Calu3 (cell line): ENCODE results near the gene CARM1. TPM values are rescaled to one million over a fixed set of nuclear protein-coding genes. Genes with fewer than 3 reads are reported as not detected.

ENCODE experiments used
- BruUV-seq: library from RNA; stranded (reverse); fragments of 400-500 nt; replicated peaks from 2 replicates; lab custom pipeline; 2021; lab: Mats Ljungman, UMichigan
- CTCF ChIA-PET: fragments of 300-600 bp; sonication (Branson Sonifier 250); formaldehyde crosslinking; loops from one replicate; lab custom pipeline; 2022; ENCODE audit warnings: antibody characterized with exemption; lab: Charles Lee
- DNase-seq: peaks from one replicate; pipeline ENCODE4 v3.0.0; 2022
- H3K27ac Mint-ChIP-seq: one replicate; pipeline ENCODE4 v1.8.0; 2022; ENCODE audit warnings: mixed read lengths; ENCODE audit not compliant: unreplicated experiment
- H3K27me3 Mint-ChIP-seq: one replicate; pipeline ENCODE4 v1.8.0; 2022; ENCODE audit warnings: mixed read lengths; ENCODE audit not compliant: unreplicated experiment
- H3K36me3 Mint-ChIP-seq: one replicate; pipeline ENCODE4 v1.8.0; 2022; ENCODE audit warnings: mild to moderate bottlenecking, moderate library complexity, mixed read lengths; ENCODE audit not compliant: insufficient read depth, unreplicated experiment
- H3K4me1 Mint-ChIP-seq: one replicate; pipeline ENCODE4 v1.8.0; 2022; ENCODE audit warnings: mild to moderate bottlenecking, low read depth, mixed read lengths; ENCODE audit not compliant: unreplicated experiment
- H3K4me3 Mint-ChIP-seq: one replicate; pipeline ENCODE4 v1.8.0; 2022; ENCODE audit warnings: mild to moderate bottlenecking, low read depth, moderate library complexity, mixed read lengths; ENCODE audit not compliant: unreplicated experiment
- H3K9me3 Mint-ChIP-seq: one replicate; pipeline ENCODE4 v1.8.0; 2022; ENCODE audit warnings: low read depth, mixed read lengths; ENCODE audit not compliant: unreplicated experiment
- intact Hi-C: fragments of 100-400 bp; cut with micrococcal nuclease; formaldehyde crosslinking; loops from one replicate; pipeline ENCODE4 v1.10.0; 2022; ENCODE audit not compliant: unreplicated experiment
- total RNA-seq: library from RNA; stranded (reverse); gene quantifications from 2 replicates; pipeline ENCODE4 v1.2.3, GENCODE V29; 2022
- TF ChIP-seq, protein P1 (sequence below): fragments of 200-600 bp; IDR thresholded peaks from one replicate; pipeline ENCODE4 v1.8.0; 2022; ENCODE audit warnings: antibody characterized with exemption; ENCODE audit not compliant: unreplicated experiment

Gene CARM1
- total RNA-seq, 1 experiment from 2014 or later = 32.8 TPM

DNA sequence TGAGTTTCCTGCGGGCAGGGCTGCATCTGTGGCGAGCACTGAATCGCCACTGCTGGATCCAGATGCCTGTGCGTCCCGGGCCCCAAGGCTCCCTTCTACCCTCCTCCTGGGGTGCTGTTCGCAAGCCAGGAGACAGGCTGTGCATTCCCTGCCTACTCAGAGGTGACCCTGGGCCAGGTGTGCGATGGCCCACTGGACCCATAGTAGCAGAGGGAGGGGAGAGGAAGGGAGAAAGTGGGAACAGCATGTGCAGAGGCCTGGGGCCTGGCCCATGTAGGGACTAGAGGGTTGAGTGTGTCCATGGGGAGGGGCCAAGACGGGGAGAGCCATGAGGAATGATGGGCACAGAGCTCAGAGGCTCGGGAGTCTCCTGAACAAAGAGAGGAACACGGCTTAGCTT is 27.3 kb downstream of the CARM1 start:
- Mint-ChIP-seq H3K4me1 (peaks cover 25% of the 10 kb centered on the region), H3K36me3 (peaks cover 5% of the 10 kb centered on the region), H3K27me3 (no peaks in the 10 kb centered on the region), H3K27ac (no peak overlapping the region), H3K9me3 (no peaks in the 10 kb centered on the region), H3K4me3 (no peak overlapping the region)
- TF ChIP-seq, protein P1, sequence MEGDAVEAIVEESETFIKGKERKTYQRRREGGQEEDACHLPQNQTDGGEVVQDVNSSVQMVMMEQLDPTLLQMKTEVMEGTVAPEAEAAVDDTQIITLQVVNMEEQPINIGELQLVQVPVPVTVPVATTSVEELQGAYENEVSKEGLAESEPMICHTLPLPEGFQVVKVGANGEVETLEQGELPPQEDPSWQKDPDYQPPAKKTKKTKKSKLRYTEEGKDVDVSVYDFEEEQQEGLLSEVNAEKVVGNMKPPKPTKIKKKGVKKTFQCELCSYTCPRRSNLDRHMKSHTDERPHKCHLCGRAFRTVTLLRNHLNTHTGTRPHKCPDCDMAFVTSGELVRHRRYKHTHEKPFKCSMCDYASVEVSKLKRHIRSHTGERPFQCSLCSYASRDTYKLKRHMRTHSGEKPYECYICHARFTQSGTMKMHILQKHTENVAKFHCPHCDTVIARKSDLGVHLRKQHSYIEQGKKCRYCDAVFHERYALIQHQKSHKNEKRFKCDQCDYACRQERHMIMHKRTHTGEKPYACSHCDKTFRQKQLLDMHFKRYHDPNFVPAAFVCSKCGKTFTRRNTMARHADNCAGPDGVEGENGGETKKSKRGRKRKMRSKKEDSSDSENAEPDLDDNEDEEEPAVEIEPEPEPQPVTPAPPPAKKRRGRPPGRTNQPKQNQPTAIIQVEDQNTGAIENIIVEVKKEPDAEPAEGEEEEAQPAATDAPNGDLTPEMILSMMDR = no peak
- DNase-seq = no peak
- CTCF ChIA-PET = interaction anchor here (1.2 kb wide), 1 partner anchor 28 kb away, joined by 3 read pairs; no protein-coding TSS in a partner anchor
- BruUV-seq = no TSS peak
- intact Hi-C loops = no loop called here

- BruUV-seq = no TSS peak
- peak overlapping the region; percentile 63 for H3K27ac Mint-ChIP-seq
- TF ChIP-seq, protein P1 = no peak
- CTCF ChIA-PET = interaction anchor here (1.2 kb wide), 1 partner anchor 28 kb away, joined by 3 read pairs; no protein-coding TSS in a partner anchor
- peaks cover 5% of the 10 kb centered on the region for H3K36me3 Mint-ChIP-seq
- no peaks in the 10 kb centered on the region for H3K9me3 Mint-ChIP-seq
- DNase-seq = peak; percentile 70
- no peaks in the 10 kb centered on the region for H3K27me3 Mint-ChIP-seq
- H3K4me1 Mint-ChIP-seq = peaks cover 25% of the 10 kb centered on the region
- peak overlapping the region; percentile 53 for H3K4me3 Mint-ChIP-seq
- intact Hi-C loops = no loop called here
Observed at GRCh38 chr19:10899151-10899653, 27.8 kb downstream of the CARM1 start.

GRCh38 chr19:10907925-10908324 is 36.6 kb downstream of the CARM1 start:
- intact Hi-C loops = no loop called here
- CTCF ChIA-PET = no interaction called here
- peaks cover 19% of the 10 kb centered on the region for H3K36me3 Mint-ChIP-seq
- DNase-seq = no peak
- no peak overlapping the region for H3K4me3 Mint-ChIP-seq
- TF ChIP-seq, protein P1 = no peak
- H3K4me1 Mint-ChIP-seq = no peaks in the 10 kb centered on the region
- H3K27me3 Mint-ChIP-seq = no peaks in the 10 kb centered on the region
- BruUV-seq = no TSS peak
- no peaks in the 10 kb centered on the region for H3K9me3 Mint-ChIP-seq
- H3K27ac Mint-ChIP-seq = no peak overlapping the region

DNA sequence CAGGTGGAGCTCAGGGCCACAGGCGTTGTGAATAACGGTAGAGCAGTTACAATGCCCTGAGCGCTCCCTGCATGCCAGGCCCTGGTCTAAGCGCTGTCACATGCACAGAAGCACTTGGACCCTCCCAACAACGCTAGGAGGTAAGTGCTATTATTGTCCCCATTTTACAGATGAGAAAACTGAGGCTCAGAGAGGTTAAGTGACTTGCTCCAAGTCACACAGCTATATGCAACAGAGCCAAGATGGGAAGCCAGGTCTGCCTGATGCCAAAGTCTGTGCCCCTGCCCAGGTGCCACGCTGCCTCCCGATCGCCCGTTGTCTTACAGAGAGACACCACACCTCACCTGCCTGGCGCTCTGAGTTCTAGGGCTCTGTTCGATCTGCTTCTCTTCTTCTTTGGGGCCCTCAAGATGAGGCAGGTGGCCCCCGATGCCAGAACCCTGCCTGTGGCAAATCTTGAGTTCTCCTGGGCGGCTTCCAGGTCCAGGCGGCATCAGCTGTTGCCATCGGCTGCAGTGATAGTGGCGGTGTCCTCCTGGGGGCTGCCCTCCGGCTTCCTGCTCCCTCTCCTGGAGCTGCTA is 37.1 kb downstream of the CARM1 start:
- Mint-ChIP-seq H3K27ac (no peak overlapping the region), H3K4me3 (no peak overlapping the region), H3K9me3 (no peaks in the 10 kb centered on the region), H3K4me1 (no peaks in the 10 kb centered on the region), H3K27me3 (no peaks in the 10 kb centered on the region), H3K36me3 (peaks cover 19% of the 10 kb centered on the region)
- CTCF ChIA-PET = no interaction called here
- no TSS peak for BruUV-seq
- TF ChIP-seq, protein P1 = no peak
- no peak for DNase-seq
- intact Hi-C loops = no loop called here
